RPMI8226 (cell line): ENCODE data around the gene CALML6.

Experiments
- DNase-seq: peaks from one replicate; pipeline ENCODE4 v3.0.0-alpha.2; 2015

The CALML6 gene

DNA sequence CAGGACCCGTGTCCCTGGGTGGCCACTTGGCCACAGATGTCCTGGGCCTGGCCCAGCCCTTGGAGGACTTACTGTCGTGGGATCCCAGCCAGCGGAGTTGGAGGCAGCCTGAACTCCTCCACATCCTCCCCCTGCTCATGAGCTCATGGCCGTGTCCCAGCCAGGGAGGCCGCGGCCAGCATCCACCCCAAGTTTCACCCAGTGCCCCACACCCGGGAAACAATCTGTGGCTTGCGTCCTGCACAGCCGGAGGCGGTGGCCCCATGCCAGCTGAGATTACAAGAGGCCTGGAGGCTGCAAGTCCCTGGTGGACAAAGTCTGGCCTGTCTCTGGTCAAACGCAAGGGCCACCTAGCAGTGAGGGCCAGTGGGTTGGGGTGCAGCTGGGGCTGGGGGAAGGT, 31.5 kb downstream of the CALML6 start:
- DNase-seq: no peak

DNA sequence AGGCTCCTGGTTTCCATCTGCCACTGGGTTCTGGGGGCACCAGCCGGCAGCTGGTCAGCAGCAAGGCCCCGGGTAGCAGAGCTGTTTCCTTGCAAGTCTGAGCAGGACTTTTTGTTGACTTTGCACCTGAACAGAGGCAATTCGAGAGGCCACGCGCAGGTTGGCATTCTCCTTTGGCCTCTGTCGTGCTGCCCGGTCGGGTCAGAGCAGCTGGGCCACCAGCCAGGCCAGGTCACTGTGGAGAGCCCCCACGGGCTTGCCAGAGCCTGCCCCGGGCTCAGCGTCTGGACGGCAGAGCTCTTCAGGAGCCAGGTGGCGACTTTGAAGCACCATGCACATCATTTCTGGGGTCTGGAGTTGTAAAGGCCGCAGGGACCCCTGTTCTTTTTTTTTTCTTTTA, 32.4 kb downstream of the CALML6 start:
- DNase-seq: no peak

DNA sequence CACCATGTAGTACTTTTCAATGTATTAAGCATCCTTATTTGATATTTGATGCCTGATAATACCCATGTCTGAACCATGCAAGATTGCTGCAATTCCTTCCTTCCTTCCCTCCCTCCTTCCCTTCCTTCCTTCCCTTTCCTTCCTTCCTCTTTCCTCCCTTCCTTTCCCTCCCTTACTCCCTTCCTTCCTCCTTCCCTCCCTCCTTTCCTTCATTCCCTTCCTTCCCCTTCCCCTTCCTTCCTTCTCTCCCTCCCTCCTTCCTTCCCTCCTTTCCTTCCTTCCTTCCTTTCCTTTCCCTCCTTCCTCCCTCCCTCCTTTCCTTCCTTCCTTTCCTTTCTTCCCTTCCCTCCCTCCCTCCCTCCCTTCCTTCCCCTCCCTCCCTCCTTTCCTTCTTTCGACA, 33.7 kb downstream of the CALML6 start:
- no peak for DNase-seq

DNA sequence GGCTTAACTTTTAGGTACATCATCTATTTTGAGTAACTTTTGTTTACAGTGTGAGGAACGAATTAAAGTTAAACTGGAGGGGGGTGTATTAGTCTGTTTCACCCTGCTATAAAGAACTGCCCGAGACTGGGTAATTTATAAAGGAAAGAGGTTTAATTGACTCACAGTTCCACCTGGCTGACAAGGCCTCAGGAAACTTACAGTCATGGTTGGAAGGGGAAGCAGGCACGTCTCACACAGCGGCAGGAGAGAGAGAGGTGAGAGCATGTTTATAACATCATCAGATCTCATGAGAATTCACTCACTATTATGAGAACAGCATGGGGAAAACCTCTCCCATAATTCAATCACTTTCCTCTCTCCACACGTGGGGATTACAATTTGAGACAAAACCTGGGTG, 35.9 kb downstream of the CALML6 start:
- no peak for DNase-seq

DNA sequence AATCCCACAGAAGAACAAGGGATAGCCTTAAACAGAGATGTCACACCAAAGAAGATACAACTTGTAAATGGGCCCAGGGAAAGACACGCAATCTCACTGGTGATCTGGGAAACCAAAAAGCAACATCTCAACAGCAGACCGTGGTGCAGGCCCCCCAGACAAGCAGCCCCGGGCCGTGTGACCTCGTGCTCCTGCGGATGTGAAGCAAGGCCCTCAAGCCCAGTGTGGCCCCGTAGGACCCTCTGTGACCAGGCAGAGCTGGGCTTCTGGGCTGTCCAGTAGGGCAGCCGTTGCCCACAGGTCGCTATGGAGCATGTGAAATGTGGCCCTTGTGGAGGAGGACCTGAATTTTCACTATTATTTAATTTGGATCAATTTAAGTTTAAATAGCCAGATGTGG, 39.0 kb downstream of the CALML6 start:
- no peak for DNase-seq

DNA sequence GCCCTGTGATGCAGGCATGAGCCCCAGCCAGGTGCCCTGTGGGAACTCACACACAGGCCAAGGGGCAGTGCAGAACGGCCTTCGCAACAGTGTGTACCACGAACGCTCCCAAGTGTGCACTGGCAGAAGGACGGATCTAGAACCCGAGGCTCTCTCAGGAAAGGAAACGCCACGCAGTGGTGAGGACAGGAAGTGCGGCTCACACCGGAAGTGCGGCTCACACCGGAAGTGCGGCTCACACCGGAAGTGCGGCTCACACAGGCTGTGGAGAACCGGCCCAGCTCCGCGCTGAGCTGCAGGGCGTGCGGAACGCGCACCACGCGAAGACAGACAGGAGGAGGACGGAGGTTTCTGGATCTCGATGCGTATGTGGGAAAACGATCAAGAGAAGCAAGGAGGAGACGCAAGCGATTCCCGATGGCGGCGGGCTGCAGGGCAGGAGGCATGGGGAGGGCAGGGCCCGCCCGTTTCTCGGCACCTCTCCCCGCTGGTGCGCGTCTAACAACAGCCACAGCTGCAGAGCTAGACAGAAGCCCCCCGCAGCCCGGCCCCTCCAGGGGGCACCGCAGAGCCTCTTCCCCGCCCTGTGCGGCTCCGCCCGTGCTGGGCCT, 39.9 kb downstream of the CALML6 start:
- DNase-seq: no peak

DNA sequence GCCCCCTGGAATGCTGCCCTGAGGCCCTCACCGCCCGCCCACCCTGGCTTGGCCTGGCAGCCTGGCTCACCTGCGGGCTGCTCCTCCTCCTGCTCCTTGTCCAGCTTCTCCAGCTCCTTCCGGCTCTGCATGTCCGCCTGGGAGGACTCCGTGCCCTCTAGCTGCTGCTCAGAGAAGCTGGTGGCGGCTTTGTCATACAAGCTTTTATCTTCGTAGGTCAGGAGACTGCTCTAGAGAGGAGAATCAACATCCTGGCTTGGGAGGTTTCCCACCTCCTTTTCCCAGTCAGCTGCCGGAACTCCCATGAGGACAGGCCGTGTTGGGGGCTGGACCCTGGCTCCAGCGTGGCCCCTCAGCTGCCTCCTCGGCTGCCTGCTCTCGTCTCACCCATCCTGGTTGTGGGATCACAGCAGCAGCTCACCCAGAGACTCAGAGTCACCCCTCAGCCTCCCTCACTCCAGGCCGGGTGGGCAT, 40.6 kb downstream of the CALML6 start:
- no peak for DNase-seq

DNA sequence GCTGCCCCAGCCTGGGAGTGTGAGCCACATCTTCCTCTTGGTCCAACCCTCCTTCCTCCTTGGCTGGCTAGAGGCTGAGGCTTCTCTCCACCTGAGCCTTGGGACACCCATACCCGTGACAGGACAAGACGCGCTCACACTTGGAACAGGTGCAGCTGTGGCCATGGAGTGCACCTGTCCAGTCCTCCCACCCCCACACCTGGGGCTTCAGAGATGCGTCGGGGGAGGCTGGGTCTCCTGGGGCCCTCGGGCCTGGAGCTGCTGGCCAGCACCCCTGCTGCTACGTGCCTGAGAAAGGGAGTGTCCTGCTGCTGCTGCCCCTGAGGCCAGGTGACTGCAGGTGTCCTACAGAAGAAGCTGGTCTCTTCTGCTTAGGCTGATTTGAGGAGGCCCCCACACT, 41.0 kb downstream of the CALML6 start:
- no peak for DNase-seq

DNA sequence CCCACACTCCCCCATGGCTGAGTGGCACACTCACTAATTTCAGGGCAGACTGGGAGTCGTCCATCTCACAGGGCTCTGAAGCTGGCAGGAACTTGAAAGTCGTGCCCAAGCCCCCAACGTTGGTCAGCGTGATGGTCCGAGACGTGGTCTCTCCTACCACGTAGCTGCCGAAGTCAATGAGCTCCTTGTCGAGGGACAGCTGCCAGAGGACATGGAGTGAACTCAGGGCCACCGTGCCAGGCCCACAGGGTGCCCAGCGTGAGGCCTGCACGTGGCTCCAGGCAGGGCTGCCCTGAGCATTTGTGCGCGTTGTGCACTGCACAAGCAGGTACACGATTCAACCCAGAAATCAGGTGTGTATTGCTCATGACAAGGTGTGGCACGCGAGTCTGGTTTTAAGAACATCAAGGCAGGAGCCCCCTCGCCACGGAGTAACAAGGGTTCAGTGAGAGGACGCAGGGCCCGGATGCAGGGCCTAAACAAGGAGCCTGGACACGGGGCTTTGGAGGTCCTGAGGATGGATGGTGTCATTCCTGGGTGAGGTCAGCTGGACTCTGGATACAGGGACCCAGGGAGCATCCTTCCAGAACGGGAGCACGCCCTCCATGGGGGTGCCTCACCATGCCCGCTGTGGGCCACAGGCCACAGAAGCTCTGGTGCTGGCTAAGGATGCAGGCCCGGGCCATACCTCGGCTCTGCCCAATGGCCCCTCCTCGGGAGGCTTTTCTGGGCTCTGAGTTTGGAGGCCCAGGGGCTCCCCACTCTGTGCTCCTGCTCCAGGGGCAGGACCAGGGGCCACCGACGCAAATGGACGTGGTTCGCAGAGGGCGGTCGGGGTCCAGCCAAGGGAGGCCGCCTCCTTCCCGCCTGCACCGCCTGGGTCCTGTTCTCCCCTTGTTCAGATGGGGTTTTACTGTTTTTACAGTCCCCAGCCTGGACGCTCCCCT, 41.8 kb downstream of the CALML6 start:
- DNase-seq: no peak

DNA sequence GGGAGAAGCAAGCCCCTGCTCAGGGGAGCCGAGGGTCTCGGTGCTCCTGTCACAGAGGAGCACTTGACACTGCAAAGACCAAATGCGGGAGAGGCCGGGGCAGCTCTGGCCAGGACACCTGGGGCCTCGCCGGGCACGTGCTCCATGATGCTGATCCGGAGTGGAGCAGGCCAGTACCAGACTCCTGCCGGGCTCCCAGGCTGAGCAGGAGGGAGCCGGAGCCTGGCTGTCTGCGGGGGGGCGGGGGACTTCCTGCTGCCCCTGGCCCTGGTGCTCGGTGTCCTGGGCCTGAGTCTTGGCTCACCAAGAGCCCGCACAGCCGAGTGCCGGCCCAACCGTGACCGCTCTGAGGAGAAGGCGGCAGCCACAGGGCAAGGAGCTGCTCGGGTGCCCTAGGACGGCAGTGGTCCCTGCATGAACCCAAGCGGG, 42.5 kb downstream of the CALML6 start:
- DNase-seq: no peak

DNA sequence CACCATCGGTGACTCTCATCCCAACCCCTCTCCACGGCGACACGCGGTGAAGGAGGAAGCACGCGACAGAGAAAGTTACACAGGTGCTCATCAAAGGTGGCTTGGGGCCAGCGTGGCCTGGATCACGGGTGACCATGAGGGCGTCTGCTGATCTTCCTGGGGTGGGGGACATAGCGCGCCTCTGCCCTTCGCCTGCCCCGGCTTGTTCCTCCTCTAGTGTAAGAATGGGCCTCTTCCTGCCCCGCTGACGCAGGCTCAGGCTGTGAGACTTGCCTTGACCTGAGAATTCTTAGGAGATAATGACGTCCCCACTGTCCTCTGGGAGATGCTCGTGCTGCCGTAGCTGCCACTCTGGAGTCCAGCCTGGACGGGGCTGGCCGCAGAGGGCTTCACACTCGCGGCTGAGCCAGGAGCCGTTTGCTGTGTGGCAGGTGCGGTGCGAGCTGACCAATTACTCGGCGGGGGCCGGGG, 43.0 kb downstream of the CALML6 start:
- no peak for DNase-seq

DNA sequence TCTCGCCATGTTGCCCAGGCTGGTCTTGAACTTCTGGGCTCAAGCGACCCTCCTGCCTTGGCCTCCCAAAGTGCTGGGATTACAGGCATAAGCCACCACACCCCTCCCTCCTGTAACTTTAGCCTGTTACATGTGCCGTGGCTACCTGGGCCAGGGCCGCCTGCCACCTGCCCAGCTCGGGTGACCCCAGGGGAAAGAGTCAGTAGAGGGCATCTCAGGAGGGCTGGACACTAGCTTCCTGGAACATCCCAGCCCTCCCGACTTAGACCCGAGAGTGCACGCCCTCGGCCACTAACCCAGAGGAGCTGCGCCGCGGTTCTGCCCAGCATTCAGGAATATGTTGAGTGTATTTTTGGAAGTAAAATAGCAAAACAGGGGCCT, 44.4 kb downstream of the CALML6 start:
- no peak for DNase-seq

DNA sequence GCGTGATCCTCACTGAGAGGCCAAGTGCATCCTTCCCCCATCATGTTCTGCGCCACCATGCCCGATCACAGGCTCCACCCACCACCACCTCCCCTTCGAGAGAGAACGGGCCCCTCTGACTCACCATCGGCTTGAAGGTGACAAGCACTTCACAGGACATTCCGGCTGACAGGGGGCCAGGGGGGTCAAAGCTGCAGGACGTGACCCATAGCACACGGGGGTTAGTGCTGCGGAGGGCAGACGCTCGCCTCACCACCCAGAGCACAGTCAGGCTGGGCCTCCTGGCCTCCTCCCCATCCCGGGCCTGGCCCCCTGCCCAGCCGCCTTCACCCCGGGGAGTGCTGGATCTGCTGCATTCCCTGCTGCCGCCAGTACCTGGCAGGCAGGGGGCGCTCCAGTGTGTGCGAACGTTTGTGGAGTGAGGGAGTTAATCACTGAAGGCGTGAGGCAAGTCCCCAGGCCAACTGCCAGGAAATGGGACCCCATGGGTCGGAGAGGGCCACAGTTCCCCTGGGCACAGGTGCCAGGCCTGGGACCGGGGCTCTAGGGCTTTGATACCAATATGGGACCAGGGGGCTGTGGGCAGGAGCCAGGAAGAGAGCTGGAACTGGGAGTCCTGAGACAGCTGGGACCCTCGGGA, 44.9 kb downstream of the CALML6 start:
- peak; percentile 91 for DNase-seq

DNA sequence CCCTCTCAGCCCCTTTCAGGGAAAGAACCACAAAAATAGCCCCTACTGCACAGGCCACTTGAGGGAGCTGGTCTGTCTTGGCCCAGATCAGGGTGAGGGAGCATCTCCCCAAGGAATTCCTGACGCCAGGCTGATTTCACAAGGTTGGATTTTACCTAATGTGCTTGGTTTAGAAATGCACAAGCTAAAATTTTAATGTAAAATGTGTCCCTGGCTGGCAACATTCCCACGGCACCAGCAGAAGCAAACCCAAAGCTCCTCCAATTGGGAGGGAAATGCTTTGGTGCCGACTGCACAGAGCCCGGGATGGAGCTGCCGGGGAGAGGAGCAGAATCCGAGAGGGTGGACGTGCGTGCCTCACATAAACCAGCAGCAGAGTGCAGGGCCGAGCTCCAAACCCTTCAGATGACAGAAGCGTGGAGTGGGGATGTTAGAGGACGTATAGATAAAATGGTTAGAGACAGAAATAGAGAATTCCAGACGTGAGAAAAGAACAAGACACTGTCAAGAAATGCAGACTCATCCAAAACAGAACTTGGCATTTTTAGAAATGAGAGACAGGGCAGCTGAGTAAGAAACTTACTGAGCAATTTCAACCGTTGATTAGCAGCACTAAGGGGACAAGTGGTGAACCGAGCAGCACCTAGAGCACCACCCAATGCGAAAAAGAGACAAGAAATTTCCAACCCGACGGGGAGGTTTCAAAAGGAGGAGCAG, 45.6 kb downstream of the CALML6 start:
- peak; percentile 36 for DNase-seq

DNA sequence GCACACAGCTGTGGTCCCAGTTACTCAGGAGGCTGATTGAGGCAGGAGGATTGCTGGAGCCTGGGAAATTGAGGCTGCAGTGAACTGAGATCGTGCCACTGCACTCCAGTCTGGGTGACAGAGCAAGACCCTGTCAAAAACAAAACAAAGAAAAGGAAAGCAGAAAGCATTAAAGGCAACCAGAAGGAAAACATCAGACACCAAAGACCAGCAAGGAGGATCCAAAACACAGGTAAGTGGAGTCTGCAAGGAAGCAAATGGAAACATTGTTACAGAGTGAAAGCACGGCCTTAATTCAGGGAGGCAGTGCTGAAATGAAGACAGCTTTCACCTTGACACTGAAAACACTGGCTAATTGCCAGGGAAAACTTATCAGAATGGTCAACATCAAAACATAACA, 47.7 kb downstream of the CALML6 start:
- no peak for DNase-seq

DNA sequence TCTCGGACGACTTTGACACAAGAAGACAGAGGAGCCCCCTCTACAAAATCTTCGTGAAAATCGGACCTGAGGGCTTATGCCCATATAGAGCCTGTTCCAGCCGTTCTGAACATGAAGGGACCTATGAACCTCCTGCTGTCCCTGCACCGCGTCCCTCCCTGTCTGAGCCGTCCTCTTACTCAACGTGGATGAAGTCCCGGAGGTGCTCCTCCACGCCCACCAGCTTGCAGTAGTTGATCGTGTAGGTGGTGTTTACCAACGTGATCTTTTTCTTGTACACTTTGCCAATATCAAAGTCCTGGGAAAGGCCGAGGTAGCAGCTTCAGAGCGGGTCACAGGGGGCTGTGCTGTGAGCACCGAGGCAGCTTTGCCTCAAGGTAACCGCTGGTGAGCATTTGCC, 48.5 kb downstream of the CALML6 start:
- DNase-seq: no peak

DNA sequence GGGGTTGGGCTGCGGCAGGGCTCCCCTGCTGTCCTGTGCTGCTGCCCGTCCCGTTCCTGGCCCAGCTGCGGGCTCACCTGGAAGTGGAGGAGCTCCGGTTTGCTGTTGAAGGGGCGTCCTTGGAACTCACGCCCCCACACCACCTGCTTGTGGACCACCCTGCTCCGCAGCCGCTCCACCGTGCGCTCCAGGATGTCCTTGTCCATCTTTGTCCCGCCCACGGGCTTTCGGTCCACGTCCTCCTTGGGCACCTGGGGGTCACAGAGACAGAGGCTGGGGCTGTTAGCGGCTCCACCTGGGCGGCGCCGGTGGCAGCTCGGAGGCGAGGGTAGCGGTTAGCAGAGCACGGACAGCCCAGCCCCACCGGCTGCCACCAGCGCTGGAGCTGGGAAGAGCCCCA, 49.8 kb downstream of the CALML6 start:
- DNase-seq: no peak

DNA sequence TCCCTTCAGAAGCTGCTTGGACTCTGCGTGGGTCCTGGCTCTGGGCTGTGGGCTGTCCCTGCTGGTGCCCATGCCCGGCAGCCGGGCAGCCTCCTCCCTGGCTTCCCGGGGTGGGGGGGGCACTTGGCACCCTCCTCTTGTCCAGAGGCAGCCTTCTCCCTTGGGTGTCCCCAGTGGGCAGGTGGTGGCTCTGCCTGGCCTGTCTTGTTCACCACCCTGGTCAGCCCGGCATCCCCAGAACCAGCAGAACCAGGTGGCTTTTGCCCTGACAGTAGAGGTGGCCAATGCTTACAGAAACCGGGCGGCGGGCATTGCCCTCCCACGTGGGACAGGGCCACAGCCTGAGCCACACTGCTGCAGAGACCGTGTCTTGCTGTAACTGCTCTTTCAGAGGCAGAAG, 50.5 kb downstream of the CALML6 start:
- DNase-seq: no peak

DNA sequence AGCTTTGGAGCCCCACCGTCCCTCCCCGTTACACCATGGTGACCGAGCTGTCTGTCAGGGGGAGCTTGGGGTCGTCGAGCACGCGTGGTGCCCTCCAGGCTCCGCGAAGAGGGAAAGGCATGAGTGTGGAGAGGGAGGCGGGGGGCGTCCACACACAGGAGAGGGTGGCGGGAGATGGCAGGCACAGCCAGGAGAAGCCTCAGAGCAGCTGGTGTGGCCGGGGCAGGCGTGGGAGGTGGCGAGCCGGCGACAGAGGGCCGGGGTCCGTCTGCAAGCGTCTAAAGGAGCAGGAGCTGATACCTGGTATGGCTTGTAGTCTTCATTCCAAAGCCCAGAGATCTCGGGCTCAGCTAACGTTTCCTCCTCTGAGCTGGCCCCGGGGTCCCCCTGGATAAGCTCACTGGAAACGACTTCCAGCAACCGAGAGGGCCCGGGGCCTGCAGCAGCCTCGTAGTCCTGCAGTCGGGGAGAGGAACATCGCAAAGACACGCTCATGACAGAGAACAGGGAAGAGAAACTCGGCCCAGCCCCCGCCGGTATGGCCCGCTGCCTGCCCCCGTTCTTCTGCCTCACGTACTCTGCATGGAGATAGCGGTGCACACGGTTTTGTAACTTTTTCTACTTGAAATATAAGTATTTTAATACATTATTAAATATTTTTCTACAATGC, 51.1 kb downstream of the CALML6 start:
- peak; percentile 48 for DNase-seq
